GM23338 (cell line): ENCODE data around the gene FBXO24. TPM values are rescaled to one million over a fixed set of nuclear protein-coding genes. Genes with fewer than 3 reads are reported as not detected.

Experiments
- ATAC-seq: fragments of 200-7000 bp; cut with Tn5 transposase; 3 replicates; pipeline ENCODE4 v1.9.1; 2020
- DNase-seq: peaks from one replicate; pipeline ENCODE4 v3.0.0-alpha.2; 2015; ENCODE audit warnings: low spot score
- H2AFZ ChIP-seq: fragments of 200-600 bp; sonication (generic); 2 replicates; pipeline ENCODE4 v1.8.0; 2016; ENCODE audit warnings: antibody characterized with exemption, mild to moderate bottlenecking, moderate library complexity
- H3F3A ChIP-seq: fragments of 200-600 bp; sonication (generic); replicated peaks from 2 replicates; pipeline ENCODE4 v1.8.0; 2017; ENCODE audit warnings: antibody characterized with exemption, mixed run types, low read depth
- H3K27ac ChIP-seq: fragments of 200-600 bp; sonication (generic); 2 replicates; pipeline ENCODE4 v1.6.1; 2016; ENCODE audit warnings: low read depth
- H3K27me3 ChIP-seq: fragments of 200-600 bp; sonication (generic); 2 replicates; pipeline ENCODE4 v1.8.0; 2016; ENCODE audit warnings: mild to moderate bottlenecking, mixed run types, moderate library complexity; ENCODE audit not compliant: insufficient read depth
- H3K36me3 ChIP-seq: fragments of 200-600 bp; sonication (generic); 2 replicates; pipeline ENCODE4 v1.8.0; 2016; ENCODE audit warnings: mild to moderate bottlenecking; ENCODE audit not compliant: insufficient read depth
- H3K4me1 ChIP-seq: fragments of 200-600 bp; sonication (generic); 2 replicates; pipeline ENCODE4 v1.8.0; 2016; ENCODE audit warnings: mild to moderate bottlenecking, moderate library complexity; ENCODE audit not compliant: insufficient read depth
- H3K4me2 ChIP-seq: fragments of 200-600 bp; sonication (generic); 2 replicates; pipeline ENCODE4 v1.7.1; 2017; ENCODE audit warnings: mixed run types
- H3K4me3 ChIP-seq: fragments of 200-600 bp; sonication (generic); 2 replicates; pipeline ENCODE4 v1.6.1; 2016; ENCODE audit warnings: mixed run types
- H3K79me2 ChIP-seq: fragments of 200-600 bp; sonication (generic); replicated peaks from 2 replicates; pipeline ENCODE4 v1.8.0; 2017; ENCODE audit warnings: mild to moderate bottlenecking; ENCODE audit not compliant: insufficient read depth
- H3K9me2 ChIP-seq: fragments of 200-600 bp; sonication (generic); 2 replicates; pipeline ENCODE4 v1.8.0; 2017; ENCODE audit not compliant: insufficient read depth
- H4K20me1 ChIP-seq: fragments of 200-600 bp; sonication (generic); replicated peaks from 2 replicates; pipeline ENCODE4 v1.8.0; 2017; ENCODE audit warnings: mild to moderate bottlenecking; ENCODE audit not compliant: insufficient read depth
- H3K27ac Mint-ChIP-seq: 2 replicates; pipeline ENCODE4 v1.8.0; 2020; ENCODE audit warnings: inconsistent platforms, mild to moderate bottlenecking, moderate library complexity, mixed read lengths
- H3K27me3 Mint-ChIP-seq: 3 replicates; pipeline ENCODE4 v1.8.0; 2022; ENCODE audit warnings: low read depth, mild to moderate bottlenecking, moderate library complexity, mixed read lengths, inconsistent platforms; ENCODE audit not compliant: insufficient read depth, poor library complexity
- H3K36me3 Mint-ChIP-seq: 3 replicates; pipeline ENCODE4 v1.8.0; 2021; ENCODE audit warnings: low read depth, mild to moderate bottlenecking, inconsistent platforms, moderate library complexity, mixed read lengths
- H3K4me1 Mint-ChIP-seq: 3 replicates; pipeline ENCODE4 v1.8.0; 2020; ENCODE audit warnings: mild to moderate bottlenecking, inconsistent platforms, mixed read lengths
- H3K4me3 Mint-ChIP-seq: 3 replicates; pipeline ENCODE4 v1.8.0; 2021; ENCODE audit warnings: moderate library complexity, mild to moderate bottlenecking, inconsistent platforms, mixed read lengths
- H3K9me3 Mint-ChIP-seq: 3 replicates; pipeline ENCODE4 v1.8.0; 2020; ENCODE audit warnings: moderate library complexity, mild to moderate bottlenecking, inconsistent platforms, mixed read lengths
- CREB1 ChIP-seq: fragments of 250-450 bp; sonication (Bioruptor Pico); IDR thresholded peaks from 2 replicates; pipeline ENCODE4 v1.5.0; 2020; ENCODE audit warnings: low read depth, mild to moderate bottlenecking, moderate library complexity
- EZH2 ChIP-seq: fragments of 200-600 bp; sonication (generic); IDR thresholded peaks from one replicate; pipeline ENCODE4 v1.8.0; 2017; ENCODE audit warnings: antibody characterized with exemption, mild to moderate bottlenecking, low read depth; ENCODE audit not compliant: unreplicated experiment
- EZH2phosphoT487 ChIP-seq: fragments of 200-600 bp; sonication (generic); IDR thresholded peaks from one replicate; pipeline ENCODE4 v1.8.1; 2018; ENCODE audit warnings: antibody characterized with exemption; ENCODE audit not compliant: unreplicated experiment
- JUNB ChIP-seq: IDR thresholded peaks from one replicate; pipeline ENCODE4 v1.6.1; 2016; ENCODE audit warnings: antibody characterized with exemption; ENCODE audit not compliant: unreplicated experiment
- NANOG ChIP-seq: IDR thresholded peaks from 2 replicates; pipeline ENCODE4 v1.6.1; 2016; ENCODE audit warnings: antibody characterized with exemption, borderline replicate concordance
- POLR2AphosphoS5 ChIP-seq: IDR thresholded peaks from 2 replicates; pipeline ENCODE4 v1.6.1; 2016; ENCODE audit warnings: antibody characterized with exemption, low read depth
- STAT1 ChIP-seq: IDR thresholded peaks from one replicate; pipeline ENCODE4 v1.6.1; 2016; ENCODE audit warnings: antibody characterized with exemption; ENCODE audit not compliant: unreplicated experiment
- ZNF114 ChIP-seq: fragments of 250-450 bp; sonication (Bioruptor Pico); IDR thresholded peaks from 2 replicates; pipeline ENCODE4 v1.5.0; 2020; ENCODE audit warnings: mild to moderate bottlenecking, moderate library complexity
- ZNF331 ChIP-seq: fragments of 250-450 bp; sonication (Bioruptor Pico); IDR thresholded peaks from 2 replicates; pipeline ENCODE4 v1.5.0; 2020; ENCODE audit warnings: low read depth, mild to moderate bottlenecking, moderate library complexity
- polyA plus RNA-seq: library from polyadenylated mRNA; unstranded; fragments of >200 nt; fragmentation: Nextera tagmentation; extraction: Ambion mirVana; gene quantifications from 2 replicates; pipeline ENCODE4 v1.2.1, GENCODE V29; 2016
- total RNA-seq: library from RNA; depleted of rRNA; stranded (reverse); fragments of >200 nt; shearing (Covaris generic); gene quantifications from 2 replicates; pipeline ENCODE4 v1.2.3, GENCODE V29; 2014
- TF ChIP-seq, protein P1 (sequence below), 2 experiments: fragments of 200-600 bp in 1 of 2; sonication (generic) in 1 of 2; conservative IDR thresholded peaks; 2 replicates each; pipeline versions ENCODE4 v1.5.1 to v1.6.1; 2016 to 2017; ENCODE audit warnings: antibody characterized with exemption in 2 of 2, low read depth in 2 of 2, mild to moderate bottlenecking in 2 of 2, moderate library complexity in 1 of 2
- TF ChIP-seq, protein P2 (sequence below): IDR thresholded peaks from one replicate; pipeline ENCODE4 v1.6.1; 2018; ENCODE audit warnings: antibody characterized with exemption; ENCODE audit not compliant: unreplicated experiment
- TF ChIP-seq, protein P3 (sequence below): IDR thresholded peaks from 2 replicates; pipeline ENCODE4 v1.6.1; 2016; ENCODE audit warnings: antibody characterized with exemption

The FBXO24 gene
- total and polyA plus RNA-seq, 2 experiments from 2014 or later: 2.1 to 2.4 TPM

DNA sequence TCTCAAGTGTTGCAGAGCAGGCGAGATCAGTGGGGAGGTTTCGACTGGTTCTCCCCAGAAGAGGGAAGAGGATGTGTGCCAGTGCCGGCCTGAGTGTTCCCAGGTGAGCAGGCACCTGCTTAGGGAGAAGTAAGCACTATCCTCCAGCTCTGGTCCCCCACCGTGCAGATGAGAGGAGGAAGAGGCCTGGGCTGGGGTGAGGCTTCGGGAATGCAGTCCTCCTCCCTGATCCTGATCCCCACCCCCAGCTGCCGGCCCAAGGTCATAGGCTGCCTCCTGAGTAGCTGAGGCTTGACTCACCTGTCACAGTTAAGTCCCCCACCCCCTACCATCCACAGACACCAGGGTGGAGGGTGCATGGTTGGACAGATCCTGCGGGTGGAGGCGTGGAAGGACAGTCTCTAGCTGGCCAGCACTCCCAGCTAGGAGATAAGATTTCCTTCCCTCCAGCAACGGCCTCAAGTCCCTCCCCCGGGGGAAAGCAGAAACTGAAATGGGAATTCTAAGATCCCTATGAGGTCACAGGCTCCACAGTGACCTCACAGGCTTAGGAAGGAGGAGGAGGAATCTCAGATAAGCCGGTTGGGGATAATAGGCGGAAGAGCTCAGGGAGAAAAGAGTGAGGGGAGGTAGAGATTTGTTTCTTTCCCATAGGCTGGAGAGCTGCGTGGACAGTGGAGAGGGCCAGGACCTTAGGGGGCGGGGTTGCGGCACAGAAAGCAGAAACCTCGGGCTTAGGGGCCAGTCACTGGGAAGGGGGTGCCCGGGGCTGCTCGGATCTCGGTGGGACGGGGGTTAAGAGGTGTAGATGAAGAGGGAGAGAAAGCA lies 1.2 kb upstream of the FBXO24 start:
- TF ChIP-seq, protein P1, sequence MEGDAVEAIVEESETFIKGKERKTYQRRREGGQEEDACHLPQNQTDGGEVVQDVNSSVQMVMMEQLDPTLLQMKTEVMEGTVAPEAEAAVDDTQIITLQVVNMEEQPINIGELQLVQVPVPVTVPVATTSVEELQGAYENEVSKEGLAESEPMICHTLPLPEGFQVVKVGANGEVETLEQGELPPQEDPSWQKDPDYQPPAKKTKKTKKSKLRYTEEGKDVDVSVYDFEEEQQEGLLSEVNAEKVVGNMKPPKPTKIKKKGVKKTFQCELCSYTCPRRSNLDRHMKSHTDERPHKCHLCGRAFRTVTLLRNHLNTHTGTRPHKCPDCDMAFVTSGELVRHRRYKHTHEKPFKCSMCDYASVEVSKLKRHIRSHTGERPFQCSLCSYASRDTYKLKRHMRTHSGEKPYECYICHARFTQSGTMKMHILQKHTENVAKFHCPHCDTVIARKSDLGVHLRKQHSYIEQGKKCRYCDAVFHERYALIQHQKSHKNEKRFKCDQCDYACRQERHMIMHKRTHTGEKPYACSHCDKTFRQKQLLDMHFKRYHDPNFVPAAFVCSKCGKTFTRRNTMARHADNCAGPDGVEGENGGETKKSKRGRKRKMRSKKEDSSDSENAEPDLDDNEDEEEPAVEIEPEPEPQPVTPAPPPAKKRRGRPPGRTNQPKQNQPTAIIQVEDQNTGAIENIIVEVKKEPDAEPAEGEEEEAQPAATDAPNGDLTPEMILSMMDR (conservative IDR thresholded peaks at IDR 0.05; ENCODE audit: low read depth in 2 of 2): no peak
- TF ChIP-seq CREB1 (CRISPR knock-in tag): peak; percentile 87
- peaks cover 21% of the 10 kb centered on the region for H3K79me2 ChIP-seq
- peaks cover 20% of the 10 kb centered on the region for H3F3A ChIP-seq

DNA sequence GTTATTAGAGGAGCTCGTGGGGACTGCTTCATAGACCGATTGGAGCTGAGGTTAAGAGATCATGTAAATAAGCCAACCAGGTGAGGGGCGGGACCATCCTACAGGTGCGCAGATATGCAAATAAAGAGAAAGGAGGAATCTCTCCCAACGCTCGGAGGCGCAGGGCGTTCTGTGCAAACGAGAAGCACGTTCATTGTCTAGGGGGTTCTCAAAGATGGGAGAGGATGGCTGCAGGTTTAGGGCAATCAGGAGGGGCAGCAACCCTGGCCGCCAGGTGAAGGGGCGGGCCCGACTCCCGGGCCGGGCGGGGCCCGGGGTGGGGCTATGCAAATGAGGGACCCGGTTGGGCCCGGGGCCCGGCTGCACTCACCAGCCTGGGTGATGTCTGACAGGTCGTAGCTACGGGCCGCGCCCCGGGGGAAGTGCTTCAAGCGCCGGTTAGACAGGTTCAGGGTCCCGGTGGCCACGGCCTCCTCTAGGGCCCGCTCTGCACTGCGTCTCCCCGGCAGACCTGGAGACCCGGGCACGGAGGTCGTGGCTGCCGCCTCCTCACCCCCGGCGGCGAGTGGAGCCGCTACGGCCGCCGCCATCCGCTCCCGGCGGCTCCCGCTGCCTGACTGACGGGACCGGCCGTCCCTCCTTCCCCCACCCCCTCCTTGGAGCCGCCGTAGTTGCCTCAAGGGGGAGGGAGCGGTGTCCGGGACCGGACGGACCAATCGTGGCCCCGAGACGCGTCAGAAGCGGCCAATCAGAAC lies 440 bp upstream of the FBXO24 start, which contains the start of gene LRCH4:
TSS of gene LRCH4 (minus strand) at position 619 of the 755 bp plus-strand sequence. CDS start at position 590, 29 bp downstream.
- Histone ChIP-seq H3K79me2 (peaks cover 21% of the 10 kb centered on the region), H2AFZ (peak within 1 kb of the TSS; percentile 87; the same call in 1 of the 2 replicates), H4K20me1 (peaks cover 8% of the 10 kb centered on the region; the same call in 1 of the 2 replicates), H3K4me2 (peak within 1 kb of the TSS; percentile 86), H3F3A (peaks cover 20% of the 10 kb centered on the region), H3K27ac (peak within 1 kb of the TSS; percentile 99), H3K36me3 (0 out of 2 replicates have a peak, but pooled peaks cover 4% of the 10 kb centered on the region), H3K9me2 (no peaks in the 10 kb centered on the region), H3K4me3 (peak within 1 kb of the TSS; percentile 98), H3K27me3 (peaks cover 20% of the 10 kb centered on the region), H3K4me1 (peaks cover 36% of the 10 kb centered on the region)
- Mint-ChIP-seq H3K9me3 (no peaks in the 10 kb centered on the region), H3K4me1 (peaks cover 46% of the 10 kb centered on the region), H3K36me3 (no peaks in the 10 kb centered on the region; the same call in 2 of the 3 replicates), H3K27me3 (peaks cover 37% of the 10 kb centered on the region), H3K4me3 (peak within 1 kb of the TSS; percentile 91), H3K27ac (peak within 1 kb of the TSS; percentile 97)
- peak; percentile 81 for DNase-seq
- TF ChIP-seq, protein P2, sequence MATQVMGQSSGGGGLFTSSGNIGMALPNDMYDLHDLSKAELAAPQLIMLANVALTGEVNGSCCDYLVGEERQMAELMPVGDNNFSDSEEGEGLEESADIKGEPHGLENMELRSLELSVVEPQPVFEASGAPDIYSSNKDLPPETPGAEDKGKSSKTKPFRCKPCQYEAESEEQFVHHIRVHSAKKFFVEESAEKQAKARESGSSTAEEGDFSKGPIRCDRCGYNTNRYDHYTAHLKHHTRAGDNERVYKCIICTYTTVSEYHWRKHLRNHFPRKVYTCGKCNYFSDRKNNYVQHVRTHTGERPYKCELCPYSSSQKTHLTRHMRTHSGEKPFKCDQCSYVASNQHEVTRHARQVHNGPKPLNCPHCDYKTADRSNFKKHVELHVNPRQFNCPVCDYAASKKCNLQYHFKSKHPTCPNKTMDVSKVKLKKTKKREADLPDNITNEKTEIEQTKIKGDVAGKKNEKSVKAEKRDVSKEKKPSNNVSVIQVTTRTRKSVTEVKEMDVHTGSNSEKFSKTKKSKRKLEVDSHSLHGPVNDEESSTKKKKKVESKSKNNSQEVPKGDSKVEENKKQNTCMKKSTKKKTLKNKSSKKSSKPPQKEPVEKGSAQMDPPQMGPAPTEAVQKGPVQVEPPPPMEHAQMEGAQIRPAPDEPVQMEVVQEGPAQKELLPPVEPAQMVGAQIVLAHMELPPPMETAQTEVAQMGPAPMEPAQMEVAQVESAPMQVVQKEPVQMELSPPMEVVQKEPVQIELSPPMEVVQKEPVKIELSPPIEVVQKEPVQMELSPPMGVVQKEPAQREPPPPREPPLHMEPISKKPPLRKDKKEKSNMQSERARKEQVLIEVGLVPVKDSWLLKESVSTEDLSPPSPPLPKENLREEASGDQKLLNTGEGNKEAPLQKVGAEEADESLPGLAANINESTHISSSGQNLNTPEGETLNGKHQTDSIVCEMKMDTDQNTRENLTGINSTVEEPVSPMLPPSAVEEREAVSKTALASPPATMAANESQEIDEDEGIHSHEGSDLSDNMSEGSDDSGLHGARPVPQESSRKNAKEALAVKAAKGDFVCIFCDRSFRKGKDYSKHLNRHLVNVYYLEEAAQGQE: no peak
- TF ChIP-seq STAT1 (no peak), ZNF114 (no peak), EZH2phosphoT487 (no peak), JUNB (no peak), EZH2 (no peak), ZNF331 (no peak), NANOG (no peak), POLR2AphosphoS5 (peak; percentile 90), CREB1 (CRISPR knock-in tag) (no peak; the same call in 1 of the 2 replicates)
- TF ChIP-seq, protein P1 (conservative IDR thresholded peaks at IDR 0.05; ENCODE audit: low read depth in 2 of 2): no peak
- TF ChIP-seq, protein P3, sequence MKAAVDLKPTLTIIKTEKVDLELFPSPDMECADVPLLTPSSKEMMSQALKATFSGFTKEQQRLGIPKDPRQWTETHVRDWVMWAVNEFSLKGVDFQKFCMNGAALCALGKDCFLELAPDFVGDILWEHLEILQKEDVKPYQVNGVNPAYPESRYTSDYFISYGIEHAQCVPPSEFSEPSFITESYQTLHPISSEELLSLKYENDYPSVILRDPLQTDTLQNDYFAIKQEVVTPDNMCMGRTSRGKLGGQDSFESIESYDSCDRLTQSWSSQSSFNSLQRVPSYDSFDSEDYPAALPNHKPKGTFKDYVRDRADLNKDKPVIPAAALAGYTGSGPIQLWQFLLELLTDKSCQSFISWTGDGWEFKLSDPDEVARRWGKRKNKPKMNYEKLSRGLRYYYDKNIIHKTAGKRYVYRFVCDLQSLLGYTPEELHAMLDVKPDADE: peak; percentile 53; the same call in 1 of the 2 replicates
- ATAC-seq: peak; percentile 39

More for the DNA sequence above, 1.2 kb upstream of the FBXO24 start:
- Histone ChIP-seq H3K9me2 (no peaks in the 10 kb centered on the region), H3K36me3 (0 out of 2 replicates have a peak, but pooled peaks cover 4% of the 10 kb centered on the region), H3K4me1 (peaks cover 28% of the 10 kb centered on the region), H4K20me1 (peaks cover 8% of the 10 kb centered on the region; the same call in 1 of the 2 replicates), H3K27ac (peak overlapping the region; percentile 99), H3K4me2 (peak overlapping the region; percentile 86), H3K4me3 (peak overlapping the region; percentile 98), H2AFZ (peak overlapping the region; percentile 87; the same call in 1 of the 2 replicates), H3K27me3 (peaks cover 12% of the 10 kb centered on the region; the same call in 1 of the 2 replicates)
- Mint-ChIP-seq H3K36me3 (no peaks in the 10 kb centered on the region; the same call in 2 of the 3 replicates), H3K27me3 (peaks cover 30% of the 10 kb centered on the region), H3K4me1 (peaks cover 38% of the 10 kb centered on the region), H3K9me3 (no peaks in the 10 kb centered on the region), H3K4me3 (peak overlapping the region; percentile 91), H3K27ac (peak overlapping the region; percentile 97)
- ATAC-seq (peak; percentile 11), DNase-seq (peak; percentile 80)
